DMS114 treated with DMSO at 0.1 percent for 48 hours (cell line): ENCODE measurements around the gene CLDN11.

Experiments
- DNase-seq: peaks from one replicate; lab custom pipeline; 2025; ENCODE audit not compliant: unreplicated experiment; lab: John Stamatoyannopoulos, UW

Gene CLDN11

DNA sequence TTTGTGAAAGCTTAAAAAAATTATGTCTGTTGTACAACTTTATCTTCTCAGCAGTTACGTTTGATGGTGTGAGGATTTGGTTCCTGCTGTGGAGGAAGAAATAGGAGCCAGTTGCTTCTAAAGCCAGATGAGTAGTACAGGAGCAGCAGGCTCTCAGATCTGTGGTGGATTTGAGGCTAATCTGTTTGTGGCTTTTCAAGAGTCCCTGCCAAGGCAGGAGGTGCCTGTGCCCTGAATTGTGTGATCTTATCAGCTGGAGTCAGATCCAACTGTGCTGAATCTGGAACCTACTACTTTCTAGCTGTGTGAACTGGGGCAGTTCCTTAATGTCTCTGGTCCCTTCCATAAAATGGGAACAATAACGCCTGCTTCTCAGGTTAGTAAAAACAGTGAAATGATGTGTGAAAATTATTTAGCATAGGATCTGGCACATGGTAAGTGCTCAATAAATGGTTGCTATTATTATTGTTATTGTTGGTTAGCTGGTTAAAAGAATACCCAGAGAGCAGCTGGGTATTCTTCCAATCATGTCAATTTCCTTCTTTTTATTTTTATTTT lies 7.7 kb downstream of the CLDN11 start:
- DNase-seq = no peak

DNA sequence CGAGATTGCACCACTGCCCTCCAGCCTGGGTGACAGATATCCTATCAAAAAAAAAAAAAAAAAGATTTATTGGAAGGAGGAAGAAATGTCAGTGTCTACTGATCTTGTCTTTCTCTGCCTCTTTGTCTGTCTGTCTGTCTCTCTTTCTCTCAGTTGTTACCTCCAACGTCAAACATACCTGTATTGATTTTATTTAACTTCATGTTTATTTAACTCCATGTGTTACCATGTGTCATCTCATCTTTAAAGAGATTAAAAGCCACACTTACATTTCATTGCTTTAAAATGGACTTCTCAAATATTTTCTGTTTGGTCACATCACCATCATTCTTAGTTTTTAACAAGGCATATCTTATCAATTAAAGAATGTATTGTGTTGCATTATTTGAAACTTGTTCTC lies 9.4 kb downstream of the CLDN11 start:
- no peak for DNase-seq

DNA sequence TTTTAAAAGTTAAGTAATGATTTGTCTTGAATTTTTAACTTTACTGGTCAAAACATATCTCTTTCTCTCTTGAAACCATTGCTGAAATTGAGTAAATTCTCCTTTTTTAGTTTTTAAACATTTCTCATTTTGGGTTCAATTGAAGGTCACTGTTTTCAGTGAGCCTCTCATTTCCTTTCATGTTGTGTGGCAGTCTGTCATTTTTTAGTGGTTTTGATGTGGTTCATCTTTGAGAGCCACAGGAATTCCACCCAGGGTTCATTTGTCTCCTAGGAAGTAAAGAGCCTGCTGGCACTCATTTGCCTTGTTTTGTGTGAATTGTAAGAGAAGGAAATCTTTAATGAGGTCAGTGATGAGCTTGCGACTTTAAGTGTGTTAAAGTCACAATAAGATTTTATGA lies 10.4 kb downstream of the CLDN11 start:
- DNase-seq = no peak

- DNase-seq = no peak
Observed at GRCh38 chr3:170431054-170431453, 12.4 kb downstream of the CLDN11 start.

DNA sequence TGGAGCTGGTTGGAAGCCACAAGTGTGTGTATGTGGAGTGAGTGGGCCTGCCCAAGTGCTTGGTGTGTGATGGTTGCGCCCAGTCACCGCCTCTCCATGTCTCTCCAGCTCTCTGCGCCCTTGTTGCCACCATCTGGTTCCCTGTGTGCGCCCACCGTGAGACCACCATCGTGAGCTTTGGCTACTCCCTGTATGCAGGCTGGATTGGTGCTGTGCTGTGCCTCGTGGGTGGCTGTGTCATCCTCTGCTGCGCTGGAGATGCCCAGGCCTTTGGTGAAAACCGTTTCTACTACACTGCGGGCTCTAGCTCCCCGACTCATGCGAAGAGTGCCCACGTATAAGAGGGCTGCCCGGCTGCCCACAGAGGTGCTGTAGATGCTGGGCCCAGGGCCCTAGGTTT lies 13.7 kb downstream of the CLDN11 start:
- no peak for DNase-seq

DNA sequence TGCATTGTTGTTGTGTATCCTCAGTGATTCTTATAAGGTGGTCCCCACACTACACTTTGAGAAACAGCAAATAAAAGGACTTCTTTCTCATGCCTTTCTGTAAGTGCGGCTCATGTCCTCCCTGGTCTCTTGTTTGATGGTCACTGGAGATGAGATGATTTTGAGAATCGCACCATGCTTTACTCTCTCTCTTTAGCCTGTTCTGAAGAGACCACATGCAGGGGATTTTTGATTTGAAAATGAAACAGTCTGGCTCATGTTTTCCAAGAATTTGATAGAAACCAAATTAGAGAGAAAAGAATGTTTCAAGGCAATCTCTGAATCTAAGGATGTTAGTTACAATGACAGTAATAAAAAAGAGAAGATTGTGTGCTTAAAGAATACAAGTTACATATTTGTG lies 18.0 kb downstream of the CLDN11 start:
- DNase-seq = no peak

DNA sequence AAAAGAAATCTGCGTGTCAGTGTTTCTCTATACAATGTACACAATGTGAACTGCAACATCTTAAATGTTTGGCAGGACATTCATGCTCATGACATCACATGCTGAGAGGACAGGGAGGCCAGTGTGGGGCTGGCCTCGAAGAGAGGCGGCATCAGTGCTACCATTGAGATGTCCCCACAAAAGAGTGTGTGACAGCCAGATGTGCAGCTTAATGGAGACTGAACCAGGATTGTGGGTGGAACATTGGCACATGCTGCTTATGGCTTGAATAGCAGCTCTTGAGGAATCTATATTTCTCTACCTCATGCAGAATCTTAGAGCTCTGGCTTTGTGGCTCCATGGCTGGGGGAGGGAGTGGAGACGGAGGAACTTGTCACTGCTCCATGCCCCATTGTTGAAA lies 18.5 kb downstream of the CLDN11 start:
- no peak for DNase-seq

DNA sequence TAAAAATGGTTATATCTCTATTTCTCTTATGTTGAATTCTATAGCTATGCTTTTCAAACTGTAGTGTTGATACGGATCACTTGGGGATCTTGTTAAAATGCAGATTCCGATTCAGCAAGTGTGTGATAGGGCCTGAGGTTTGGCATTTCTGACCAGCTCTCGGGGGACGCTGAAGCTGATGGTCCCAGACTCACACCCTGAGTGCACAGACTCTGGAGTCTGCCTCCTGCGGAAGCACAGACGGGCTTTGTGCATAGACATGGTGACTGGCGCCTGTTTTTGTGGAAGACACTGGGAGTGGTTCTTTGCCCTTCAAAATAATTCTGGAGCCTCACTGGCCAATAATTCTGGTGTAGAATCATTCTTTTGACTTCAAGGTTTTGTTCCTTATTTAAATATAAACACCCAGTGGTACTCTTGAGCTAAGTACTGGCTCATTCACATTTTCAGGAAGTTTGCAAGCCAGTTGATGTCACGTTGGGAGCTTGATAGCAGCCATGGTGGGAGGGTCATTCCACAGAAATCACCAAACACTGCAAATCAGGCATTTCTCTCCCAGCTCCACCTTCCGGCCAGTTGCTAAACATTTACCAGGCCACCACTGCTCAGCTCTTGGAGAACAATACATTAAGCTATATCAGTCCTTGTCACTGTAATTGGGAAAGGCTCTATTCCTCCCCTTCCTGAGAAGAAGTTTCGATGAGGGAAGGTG lies 19.2 kb downstream of the CLDN11 start:
- no peak for DNase-seq

DNA sequence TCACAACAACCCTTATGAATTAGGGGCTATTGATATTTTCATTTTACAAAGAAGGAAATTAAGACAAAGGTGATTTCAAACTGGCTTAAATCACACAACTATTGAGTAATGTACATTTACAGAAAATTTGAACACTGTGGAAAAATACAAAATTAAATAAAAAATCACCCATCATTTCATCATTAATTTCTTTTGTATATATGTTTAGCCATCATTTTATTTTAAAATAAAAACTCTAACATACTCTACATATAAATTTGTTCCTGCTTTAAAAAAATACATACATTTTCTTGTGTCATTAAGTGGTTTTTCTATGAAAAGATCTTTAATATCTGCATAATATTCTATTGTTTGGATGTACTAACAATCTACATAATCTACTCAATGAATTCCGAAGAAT lies 20.2 kb downstream of the CLDN11 start:
- DNase-seq = no peak

GRCh38 chr3:170440344-170440743 lies 21.7 kb downstream of the CLDN11 start:
- DNase-seq = no peak

DNA sequence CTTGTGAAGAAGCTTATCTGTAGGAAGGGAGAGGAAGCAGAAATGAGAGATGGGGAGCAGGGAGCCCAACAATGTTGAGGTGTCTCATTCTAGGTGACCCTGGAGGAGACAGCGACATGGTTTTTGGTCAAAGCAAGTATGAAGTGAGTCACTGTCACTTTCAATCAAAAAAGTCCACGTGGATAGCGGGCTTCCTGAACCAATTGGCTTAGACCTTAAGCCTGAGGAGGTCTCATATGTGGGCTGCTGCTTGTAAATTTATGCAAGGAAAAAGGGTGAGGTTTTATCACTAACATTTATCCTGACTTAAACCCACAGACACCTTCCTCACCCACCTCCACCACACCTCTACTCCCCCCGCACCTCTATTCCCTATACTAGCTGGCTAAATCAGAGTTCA lies 22.7 kb downstream of the CLDN11 start:
- no peak for DNase-seq

- DNase-seq = no peak
Observed at GRCh38 chr3:170442947-170443346, 24.3 kb downstream of the CLDN11 start.

DNA sequence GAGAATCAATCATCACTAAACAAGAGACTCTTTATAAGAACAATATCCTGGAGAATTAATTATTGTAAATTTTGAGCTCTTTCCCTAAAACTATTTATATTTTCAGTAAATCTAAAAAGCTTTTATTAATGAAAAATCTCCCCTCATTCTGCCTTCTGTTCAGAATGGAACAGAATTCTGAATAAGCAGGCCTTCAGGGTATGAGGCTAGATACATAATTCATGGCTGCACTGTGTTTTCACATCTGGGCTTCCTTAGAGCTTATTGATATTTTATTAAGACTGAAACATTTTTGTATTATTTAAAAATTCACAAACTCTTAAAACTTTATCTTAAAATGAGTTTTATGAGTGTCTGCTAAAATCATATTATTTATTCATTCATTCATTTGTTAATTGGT lies 24.8 kb downstream of the CLDN11 start:
- no peak for DNase-seq

- peak; percentile 14 for DNase-seq
Observed at GRCh38 chr3:170448584-170448983, 29.9 kb downstream of the CLDN11 start.

DNA sequence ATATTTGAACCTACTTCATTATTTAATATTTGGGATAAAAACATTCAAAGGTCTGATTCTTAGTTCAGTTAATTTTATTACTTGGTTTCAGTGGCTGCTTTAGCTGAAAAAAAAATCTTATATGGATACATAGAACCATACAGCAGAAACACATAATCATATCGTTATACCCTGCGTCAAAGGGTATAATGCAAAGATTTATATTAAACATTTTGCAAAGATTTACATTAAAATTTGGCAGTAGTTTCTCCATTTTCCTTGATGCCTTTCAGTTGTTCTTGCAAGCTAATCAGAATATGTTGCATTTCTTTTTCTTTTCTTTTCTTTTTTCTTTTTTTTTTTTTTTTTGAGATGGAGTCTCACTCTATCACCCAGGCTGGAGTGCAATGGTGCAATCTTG lies 31.4 kb downstream of the CLDN11 start:
- DNase-seq = no peak

GRCh38 chr3:170454509-170454908 lies 35.8 kb downstream of the CLDN11 start:
- no peak for DNase-seq

DNA sequence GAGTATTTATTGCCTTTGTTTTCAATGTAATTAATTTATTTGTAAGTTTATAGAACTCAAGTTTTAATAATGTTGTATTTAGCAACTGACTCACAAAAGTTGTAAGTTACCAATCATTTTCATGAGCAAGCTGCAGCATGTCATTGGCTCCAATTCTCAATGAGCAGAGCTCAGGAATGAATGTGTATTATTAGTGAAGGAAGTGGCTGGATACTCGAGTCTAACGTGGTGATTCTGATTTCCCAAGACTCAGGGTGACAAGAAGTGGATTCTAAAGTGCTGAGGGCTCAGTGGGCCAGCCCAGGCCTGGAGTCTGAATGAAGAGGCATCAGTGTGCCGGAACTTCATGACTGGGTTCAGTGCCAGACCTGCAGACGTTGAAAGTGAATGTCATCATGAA lies 39.6 kb downstream of the CLDN11 start:
- no peak for DNase-seq

GRCh38 chr3:170463011-170463410 lies 44.3 kb downstream of the CLDN11 start:
- no peak for DNase-seq

GRCh38 chr3:170465955-170466354 lies 47.3 kb downstream of the CLDN11 start:
- DNase-seq = no peak

DNA sequence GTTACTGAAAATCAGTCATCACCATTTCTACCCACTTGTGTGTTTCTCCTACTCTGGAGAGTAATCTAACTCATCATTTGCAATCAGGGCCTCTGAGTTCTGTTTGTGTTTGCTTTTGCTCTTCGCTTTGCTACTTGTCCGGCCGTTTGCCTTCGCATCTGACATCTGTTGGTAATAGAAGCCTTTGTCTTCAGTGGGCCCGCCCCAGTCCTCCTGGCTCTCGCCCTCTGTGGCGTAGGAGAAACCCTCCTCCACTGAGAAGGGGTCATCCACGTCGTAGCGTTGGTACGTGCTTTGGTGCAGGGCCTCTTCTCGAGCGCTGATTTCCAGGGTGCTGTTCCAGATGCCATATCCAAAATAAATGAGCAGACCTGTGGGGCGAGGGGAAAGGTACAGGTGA lies 48.3 kb downstream of the CLDN11 start:
- DNase-seq = no peak

GRCh38 chr3:170467571-170468147 lies 49.0 kb downstream of the CLDN11 start:
- DNase-seq = no peak

DNA sequence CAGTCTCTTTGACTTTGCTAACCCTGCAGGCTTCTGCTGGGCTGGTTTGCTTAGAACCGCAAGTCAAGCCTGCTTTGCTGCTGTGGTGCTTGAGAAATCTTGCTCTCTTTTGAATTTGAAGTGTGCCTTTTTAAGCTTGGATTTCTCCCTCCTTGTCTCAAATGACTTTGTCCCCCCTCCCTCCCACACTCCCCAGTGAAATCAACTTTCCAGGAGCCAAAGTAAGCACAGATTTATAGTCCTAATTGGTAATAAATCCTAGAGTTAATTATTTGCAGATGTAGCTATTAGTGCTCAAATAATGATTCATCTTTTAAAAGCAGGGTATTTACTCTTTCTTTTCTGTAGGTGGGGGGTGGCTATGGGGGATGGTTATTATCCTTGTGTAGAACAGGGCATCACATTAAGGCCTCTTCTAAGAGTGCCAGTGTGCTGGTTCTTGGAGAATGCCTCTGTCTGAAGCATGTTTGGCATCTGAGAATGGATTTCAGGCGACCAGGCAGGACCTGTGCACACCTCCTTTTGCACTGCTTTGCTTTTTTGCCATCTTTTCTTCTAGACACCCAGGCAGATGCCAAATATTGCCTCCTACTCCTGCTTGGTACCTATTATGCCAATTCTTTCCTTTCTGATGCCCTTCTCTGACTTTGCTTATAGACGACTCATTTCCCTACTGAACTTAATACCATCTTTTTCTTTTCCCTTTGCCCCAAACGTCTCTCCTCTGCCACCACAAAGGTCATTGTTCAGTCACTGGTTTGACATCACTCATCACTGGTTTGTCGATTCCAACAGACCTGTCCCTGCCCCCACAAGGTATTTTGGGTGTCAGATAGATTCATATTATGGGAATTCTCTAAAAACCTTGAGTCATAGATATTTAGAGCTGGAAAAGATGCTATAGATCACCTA lies 50.7 kb downstream of the CLDN11 start:
- no peak for DNase-seq
